CD14-positive monocyte (primary cell): ENCODE data around the gene SHLD1. TPM values are rescaled to one million over a fixed set of nuclear protein-coding genes. Genes with fewer than 3 reads are reported as not detected.

Source experiments
- DNase-seq, 3 donors: peaks; one replicate each; pipeline ENCODE4 v3.0.0-alpha.2; 2011 to 2022
- H2AFZ ChIP-seq: 2 replicates; pipeline ENCODE4 v1.6.0; 2012; ENCODE audit warnings: mild to moderate bottlenecking, low read depth, low read length, inconsistent platforms; ENCODE audit not compliant: insufficient read depth, poor library complexity, severe bottlenecking
- H3K27ac ChIP-seq, 2 donors: 1 replicate in 1 of 2; 2 replicates in 1 of 2; pipeline ENCODE4 v1.5.1; 2012 to 2013; ENCODE audit warnings: low read length in 2 of 2, control low read depth in 1 of 2, inconsistent platforms in 1 of 2, low read depth in 1 of 2, mild to moderate bottlenecking in 1 of 2
- H3K27me3 ChIP-seq, 2 donors: one replicate each; pipeline versions ENCODE4 v1.6.0 to v1.6.1; 2011 to 2013; ENCODE audit warnings: low read length in 2 of 2; ENCODE audit not compliant: control insufficient read depth in 2 of 2, insufficient read depth in 2 of 2
- H3K36me3 ChIP-seq, 2 donors: replicated peaks in 1 of 2; 1 replicate in 1 of 2; 2 replicates in 1 of 2; pipeline versions ENCODE4 v1.5.1 to v1.6.1; 2012 to 2013; ENCODE audit warnings: low read length in 2 of 2, control low read depth in 1 of 2, inconsistent platforms in 1 of 2, mild to moderate bottlenecking in 1 of 2; ENCODE audit not compliant: insufficient read depth in 2 of 2, control insufficient read depth in 1 of 2
- H3K4me1 ChIP-seq, 2 donors: 1 replicate in 1 of 2; 2 replicates in 1 of 2; pipeline versions ENCODE4 v1.5.1 to v1.6.1; 2012 to 2013; ENCODE audit warnings: low read length in 2 of 2, control low read depth in 1 of 2, inconsistent platforms in 1 of 2, mild to moderate bottlenecking in 1 of 2, moderate library complexity in 1 of 2; ENCODE audit not compliant: insufficient read depth in 2 of 2, control insufficient read depth in 1 of 2
- H3K4me2 ChIP-seq: replicated peaks from 2 replicates; pipeline ENCODE3; 2012; ENCODE audit warnings: low read length, moderate library complexity, mild to moderate bottlenecking; ENCODE audit not compliant: poor library complexity, severe bottlenecking; ENCODE audit errors: extremely low read depth
- H3K4me3 ChIP-seq, 3 experiments: fragments of 200-600 bp in 1 of 3; sonication (generic) in 1 of 3; replicated peaks in 1 of 3; 1 replicate in 2 of 3; 2 replicates in 1 of 3; pipeline ENCODE4 v1.5.1; 2011 to 2013; ENCODE audit warnings: low read length in 3 of 3, mild to moderate bottlenecking in 3 of 3, control low read depth in 2 of 3, low read depth in 2 of 3, inconsistent platforms in 1 of 3, moderate library complexity in 1 of 3
- H3K79me2 ChIP-seq: 2 replicates; pipeline ENCODE4 v1.6.0; 2012; ENCODE audit warnings: mild to moderate bottlenecking, control low read depth, inconsistent platforms, low read length, moderate library complexity; ENCODE audit not compliant: insufficient read depth
- H3K9ac ChIP-seq: 2 replicates; pipeline ENCODE4 v1.6.0; 2017; ENCODE audit warnings: low read length, mild to moderate bottlenecking; ENCODE audit not compliant: insufficient read depth, poor library complexity, severe bottlenecking
- H3K9me3 ChIP-seq, 2 donors: replicated peaks in 1 of 2; 1 replicate in 1 of 2; 2 replicates in 1 of 2; pipeline versions ENCODE4 v1.5.1 to v1.6.1; 2012 to 2013; ENCODE audit warnings: low read length in 2 of 2, control low read depth in 1 of 2; ENCODE audit not compliant: control insufficient read depth in 1 of 2, insufficient read depth in 1 of 2
- H4K20me1 ChIP-seq: 2 replicates; pipeline ENCODE4 v1.6.0; 2012; ENCODE audit warnings: mild to moderate bottlenecking, low read length, control low read depth, moderate library complexity; ENCODE audit not compliant: insufficient read depth
- H3K27ac Mint-ChIP-seq, 7 donors: one replicate each; pipeline ENCODE4 v1.8.0; 2020; ENCODE audit warnings: mild to moderate bottlenecking in 7 of 7, mixed read lengths in 7 of 7, moderate library complexity in 6 of 7, inconsistent platforms in 2 of 7
- H3K27me3 Mint-ChIP-seq, 3 donors: one replicate each; pipeline ENCODE4 v1.8.0; 2021 to 2022; ENCODE audit warnings: low read depth in 3 of 3, mild to moderate bottlenecking in 3 of 3, mixed read lengths in 3 of 3, moderate library complexity in 3 of 3, inconsistent platforms in 1 of 3
- H3K36me3 Mint-ChIP-seq, 2 donors: one replicate each; pipeline ENCODE4 v1.8.0; 2020; ENCODE audit warnings: mixed read lengths in 2 of 2, inconsistent platforms in 1 of 2, mild to moderate bottlenecking in 1 of 2
- H3K4me1 Mint-ChIP-seq: one replicate; pipeline ENCODE4 v1.8.0; 2020; ENCODE audit warnings: mild to moderate bottlenecking, mixed read lengths
- H3K4me3 Mint-ChIP-seq, 2 donors: one replicate each; pipeline ENCODE4 v1.8.0; 2020; ENCODE audit warnings: mild to moderate bottlenecking in 2 of 2, mixed read lengths in 2 of 2, moderate library complexity in 1 of 2
- H3K9me3 Mint-ChIP-seq, 7 donors: one replicate each; pipeline ENCODE4 v1.8.0; 2020 to 2022; ENCODE audit warnings: mixed read lengths in 7 of 7, mild to moderate bottlenecking in 6 of 7, moderate library complexity in 6 of 7, inconsistent platforms in 2 of 7
- CTCF ChIP-seq: fragments of 200-600 bp; IDR thresholded peaks from one replicate; pipeline ENCODE4 v1.8.0; 2022; ENCODE audit warnings: antibody characterized with exemption, mild to moderate bottlenecking
- WGBS: methylation state at CpG from one replicate; pipeline ENCODE4 v1.1.5; 2013; ENCODE audit warnings: missing lambda C conversion rate; ENCODE audit not compliant: insufficient coverage; 5-methylcytosine and 5-hydroxymethylcytosine counted together
- intact Hi-C, 2 donors: fragments of 100-400 bp; cut with micrococcal nuclease; formaldehyde crosslinking; loops; one replicate each; pipeline versions ENCODE4 v1.15.0 to v1.15.1; 2023
- polyA plus RNA-seq, 3 donors: library from polyadenylated mRNA; depleted of rRNA in 1 of 3; unstranded in 2 of 3; stranded (reverse) in 1 of 3; fragments of 300-500 nt in 2 of 3; fragments of >200 nt in 1 of 3; fragmentation: Illumina TruSeq in 2 of 3; gene quantifications; 1 replicate in 2 of 3; 2 replicates in 1 of 3; pipeline ENCODE4 v1.2.3, GENCODE V29; 2012 to 2021

The SHLD1 gene
- polyA plus RNA-seq, 3 donors, result 8.3 to 12.7 (median 11.5) TPM

GRCh38 chr20:5888041-5888440 lies 137.8 kb downstream of the SHLD1 start:
- Histone ChIP-seq H2AFZ (no peak overlapping the region), H3K79me2 (no peaks in the 10 kb centered on the region), H3K9me3 (no peaks in the 10 kb centered on the region), H3K27ac (no peak overlapping the region), H3K9ac (no peak overlapping the region), H3K4me2 (no peak overlapping the region), H3K27me3 (no peaks in the 10 kb centered on the region), H3K4me3 (no peak overlapping the region), H4K20me1 (no peaks in the 10 kb centered on the region), H3K36me3 (no peaks in the 10 kb centered on the region), H3K4me1 (peaks cover 0 to 5% of the 10 kb centered on the region in 2 donors)
- no peak overlapping the region for H3K27ac Mint-ChIP-seq
- H3K4me1 Mint-ChIP-seq, result peaks cover 11% of the 10 kb centered on the region
- intact Hi-C loops, result no loop called here
- WGBS, result no CpG with 5 or more reads among the region's 1 CpG
- no peak overlapping the region for H3K4me3 Mint-ChIP-seq
- no peaks in the 10 kb centered on the region for H3K36me3 Mint-ChIP-seq
- no peak for TF ChIP-seq CTCF
- H3K27me3 Mint-ChIP-seq, result peaks cover 0 to 9% (median 7%) of the 10 kb centered on the region in 3 donors
- peaks cover 0 to 4% (median 0%) of the 10 kb centered on the region in 7 donors for H3K9me3 Mint-ChIP-seq
- peak in 1 of 3 donors; percentile 21 for DNase-seq

GRCh38 chr20:5890773-5891441 lies 140.7 kb downstream of the SHLD1 start:
- Mint-ChIP-seq H3K4me1 (peaks cover 19% of the 10 kb centered on the region), H3K36me3 (no peaks in the 10 kb centered on the region), H3K4me3 (no peak overlapping the region), H3K27me3 (peaks cover 0 to 12% (median 8%) of the 10 kb centered on the region in 3 donors), H3K27ac (peak overlapping the region in 1 of 7 donors; percentile 42), H3K9me3 (peaks cover 0 to 4% (median 0%) of the 10 kb centered on the region in 7 donors)
- TF ChIP-seq CTCF, result no peak
- Histone ChIP-seq H4K20me1 (no peaks in the 10 kb centered on the region), H3K79me2 (no peaks in the 10 kb centered on the region), H3K9me3 (no peaks in the 10 kb centered on the region), H3K4me2 (no peak overlapping the region), H2AFZ (no peak overlapping the region), H3K4me1 (peaks cover 7 to 15% of the 10 kb centered on the region in 2 donors), H3K36me3 (no peaks in the 10 kb centered on the region), H3K27me3 (no peaks in the 10 kb centered on the region), H3K27ac (no peak overlapping the region), H3K9ac (no peak overlapping the region), H3K4me3 (no peak overlapping the region)
- 96% methylated on average over 7 of the region's 10 CpGs for WGBS
- intact Hi-C loops, result no loop called here
- no peak for DNase-seq
